Measurements from ENCODE around the gene SMAD2.

Gene SMAD2

GRCh38 chr18:47930931-47931717, 665 bp upstream of the SMAD2 start:
- TF ChIP-seq EZH2 (IDR thresholded peaks at IDR 0.05; ENCODE audit: borderline replicate concordance, low read length): no peak
- TF ChIP-seq CTCF (IDR thresholded peaks at IDR 0.05; ENCODE audit: low read length): no peak
- H3K36me3 ChIP-seq (ENCODE audit: insufficient read depth, low read length): no peaks in the 10 kb centered on the region

GRCh38 chr18:47929681-47930198, 719 bp downstream of the SMAD2 start:
- H3K27me3 ChIP-seq (ENCODE audit: insufficient read depth, low read length): no peaks in the 10 kb centered on the region
- H3K9me3 ChIP-seq (ENCODE audit: low read length): no peaks in the 10 kb centered on the region
- peaks cover 52% of the 10 kb centered on the region for H3K4me1 ChIP-seq (ENCODE audit: insufficient read depth, low read length, severe bottlenecking)
- H3K27ac ChIP-seq (ENCODE audit: low read depth, low read length, poor library complexity, severe bottlenecking): peak overlapping the region; percentile 86
- peak overlapping the region; percentile 98 for H3K4me2 ChIP-seq (ENCODE audit: low read length)
- no peaks in the 10 kb centered on the region for H4K20me1 ChIP-seq (ENCODE audit: insufficient read depth, low read length)
- peak overlapping the region; percentile 97 for H3K4me3 ChIP-seq (ENCODE audit: low read depth, low read length, poor library complexity, severe bottlenecking)
- H3K9me2 ChIP-seq (ENCODE audit: low read depth, low read length): no peaks in the 10 kb centered on the region
- no peak for TF ChIP-seq EZH2 (IDR thresholded peaks at IDR 0.05; ENCODE audit: borderline replicate concordance, low read length)
- no peak for TF ChIP-seq CTCF (IDR thresholded peaks at IDR 0.05; ENCODE audit: low read length)
- no peak overlapping the region; the same call in 1 of the 2 replicates for H2AFZ ChIP-seq (ENCODE audit: low read length)
- peaks cover 53% of the 10 kb centered on the region for H3K79me2 ChIP-seq (ENCODE audit: insufficient read depth, low read length)
- H3K9ac ChIP-seq (ENCODE audit: low read length): peak overlapping the region; percentile 97
- no peaks in the 10 kb centered on the region for H3F3A ChIP-seq (ENCODE audit: insufficient read depth, low read length)
- no peaks in the 10 kb centered on the region for H3K36me3 ChIP-seq (ENCODE audit: insufficient read depth, low read length)

More at GRCh38 chr18:47930931-47931717, 665 bp upstream of the SMAD2 start:
- H3K9me2 ChIP-seq (ENCODE audit: low read depth, low read length): no peaks in the 10 kb centered on the region
- peak overlapping the region; percentile 76 for H3K9ac ChIP-seq (ENCODE audit: low read length)
- H3K4me3 ChIP-seq (ENCODE audit: low read depth, low read length, poor library complexity, severe bottlenecking): peak overlapping the region; percentile 65
- H2AFZ ChIP-seq (ENCODE audit: low read length): no peak overlapping the region
- peaks cover 39% of the 10 kb centered on the region for H3K4me1 ChIP-seq (ENCODE audit: insufficient read depth, low read length, severe bottlenecking)
- H3K79me2 ChIP-seq (ENCODE audit: insufficient read depth, low read length): peaks cover 40% of the 10 kb centered on the region
- no peaks in the 10 kb centered on the region for H3K27me3 ChIP-seq (ENCODE audit: insufficient read depth, low read length)
- no peaks in the 10 kb centered on the region for H3K9me3 ChIP-seq (ENCODE audit: low read length)
- H3F3A ChIP-seq (ENCODE audit: insufficient read depth, low read length): no peaks in the 10 kb centered on the region
- peak overlapping the region; percentile 82 for H3K27ac ChIP-seq (ENCODE audit: low read depth, low read length, poor library complexity, severe bottlenecking)
- no peaks in the 10 kb centered on the region for H4K20me1 ChIP-seq (ENCODE audit: insufficient read depth, low read length)
- H3K4me2 ChIP-seq (ENCODE audit: low read length): peak overlapping the region; percentile 65

- no peaks in the 10 kb centered on the region for H3F3A ChIP-seq (ENCODE audit: insufficient read depth, low read length)
- peak overlapping the region; percentile 97 for H3K4me3 ChIP-seq (ENCODE audit: low read depth, low read length, poor library complexity, severe bottlenecking)
- peaks cover 52% of the 10 kb centered on the region for H3K4me1 ChIP-seq (ENCODE audit: insufficient read depth, low read length, severe bottlenecking)
- H3K27ac ChIP-seq (ENCODE audit: low read depth, low read length, poor library complexity, severe bottlenecking): peak overlapping the region; percentile 86
- no peak overlapping the region for H2AFZ ChIP-seq (ENCODE audit: low read length)
- H3K27me3 ChIP-seq (ENCODE audit: insufficient read depth, low read length): no peaks in the 10 kb centered on the region
- H3K36me3 ChIP-seq (ENCODE audit: insufficient read depth, low read length): no peaks in the 10 kb centered on the region
- H3K9ac ChIP-seq (ENCODE audit: low read length): peak overlapping the region; percentile 97
- TF ChIP-seq CTCF (IDR thresholded peaks at IDR 0.05; ENCODE audit: low read length) (no peak), EZH2 (IDR thresholded peaks at IDR 0.05; ENCODE audit: borderline replicate concordance, low read length) (no peak)
- no peaks in the 10 kb centered on the region for H3K9me2 ChIP-seq (ENCODE audit: low read depth, low read length)
- peak overlapping the region; percentile 98 for H3K4me2 ChIP-seq (ENCODE audit: low read length)
- H4K20me1 ChIP-seq (ENCODE audit: insufficient read depth, low read length): no peaks in the 10 kb centered on the region
- H3K9me3 ChIP-seq (ENCODE audit: low read length): no peaks in the 10 kb centered on the region
- H3K79me2 ChIP-seq (ENCODE audit: insufficient read depth, low read length): peaks cover 66% of the 10 kb centered on the region
These were observed 2.0 kb downstream of the SMAD2 start for GRCh38 chr18:47928466-47928865.
